OCI-LY3 (cell line): ENCODE data around the gene CWH43.

ENCODE experiments used
- CTCF ChIP-seq: fragments of 200-600, 300-600 bp; sonication (generic); IDR thresholded peaks from 2 replicates; pipeline ENCODE4 v1.5.1; 2014; ENCODE audit warnings: antibody characterized with exemption, low read length, low read depth
- EZH2phosphoT487 ChIP-seq: fragments of 200-600 bp; shearing (Covaris generic); IDR thresholded peaks from 2 replicates; pipeline ENCODE4 v1.6.1; 2018; ENCODE audit warnings: antibody characterized with exemption, mixed run types, low read depth

GRCh38 chr4:48998440-48998839 is 12.4 kb downstream of the CWH43 start:
- TF ChIP-seq CTCF (no peak), EZH2phosphoT487 (no peak)
